ENCODE data around the gene FLOT2. TPM values are rescaled to one million over a fixed set of nuclear protein-coding genes. Genes with fewer than 3 reads are reported as not detected.
"Not testable (repeated sequence)": the region's sequence is repeated elsewhere in the genome, so short reads cannot be mapped to it uniquely, and the experiment has no call there.

The FLOT2 gene
- polyA plus RNA-seq, 4 donors: 80.8 to 98.4 (median 86.5) TPM

DNA sequence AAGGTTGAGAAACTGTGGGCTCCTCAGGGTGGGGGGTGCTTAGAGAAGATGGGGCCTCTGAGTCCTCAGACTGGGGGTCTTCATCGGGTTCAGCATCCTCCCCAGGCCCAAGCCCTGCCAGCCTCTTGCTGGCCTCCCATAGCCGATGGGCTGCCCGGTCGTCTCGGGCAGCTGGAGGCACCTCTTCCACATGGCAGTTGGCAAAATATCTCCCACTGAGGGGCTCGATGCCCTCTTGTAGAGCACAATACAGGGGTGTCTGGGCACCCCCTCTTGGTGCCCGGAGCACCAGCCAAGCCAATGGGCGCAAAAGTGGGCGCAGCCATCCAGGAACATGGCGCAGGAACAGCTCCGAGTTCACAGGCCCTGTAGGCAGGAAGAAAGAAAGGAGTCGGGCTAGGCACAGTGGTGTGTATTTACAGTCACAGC, 1.0 kb upstream of the FLOT2 start:
- DNase-seq (ENCODE audit: low read depth in 4 of 4, low spot score in 3 of 4): no peak

DNA sequence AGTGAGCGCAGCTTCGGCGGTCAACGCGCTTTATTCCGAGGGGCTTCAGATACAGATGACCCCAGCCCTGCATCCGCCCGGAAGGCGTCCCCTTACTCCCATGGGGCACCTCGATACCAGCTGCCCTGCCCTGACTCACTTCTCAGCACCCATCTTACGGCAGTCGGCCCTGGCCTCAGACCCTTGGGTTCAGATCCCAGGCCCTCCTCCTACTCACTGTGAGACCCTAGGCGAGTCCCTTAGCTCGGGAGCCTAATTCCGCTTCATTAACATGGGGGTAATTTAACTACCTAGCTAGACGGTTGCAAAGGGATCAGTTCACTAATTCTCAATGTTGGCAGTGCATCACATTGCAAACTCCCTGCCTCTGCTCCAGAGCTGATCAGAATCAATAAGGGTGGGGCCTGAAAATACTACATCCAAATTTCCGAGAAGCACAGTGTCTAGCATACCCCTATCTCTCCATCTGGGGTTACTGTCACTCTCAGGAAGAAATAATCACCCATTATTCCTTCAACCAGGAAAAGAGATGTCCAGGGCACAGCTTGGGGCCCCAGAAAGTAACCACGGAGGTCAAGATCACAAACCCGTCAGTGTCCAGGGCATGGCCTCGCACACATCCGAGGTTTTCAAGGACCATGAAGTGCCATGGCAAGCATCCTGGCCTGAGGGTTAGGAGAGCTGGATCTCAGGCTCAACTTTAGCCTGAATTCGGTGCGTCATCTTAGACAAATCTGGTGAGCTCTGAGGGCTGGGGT, 415 bp upstream of the FLOT2 start:
- DNase-seq (ENCODE audit: low read depth in 4 of 4, low spot score in 3 of 4): no peak

- DNase-seq (ENCODE audit: low read depth in 4 of 4, low spot score in 3 of 4): no peak
Measured at GRCh38 chr17:28896491-28896883, 1.0 kb downstream of the FLOT2 start.

DNA sequence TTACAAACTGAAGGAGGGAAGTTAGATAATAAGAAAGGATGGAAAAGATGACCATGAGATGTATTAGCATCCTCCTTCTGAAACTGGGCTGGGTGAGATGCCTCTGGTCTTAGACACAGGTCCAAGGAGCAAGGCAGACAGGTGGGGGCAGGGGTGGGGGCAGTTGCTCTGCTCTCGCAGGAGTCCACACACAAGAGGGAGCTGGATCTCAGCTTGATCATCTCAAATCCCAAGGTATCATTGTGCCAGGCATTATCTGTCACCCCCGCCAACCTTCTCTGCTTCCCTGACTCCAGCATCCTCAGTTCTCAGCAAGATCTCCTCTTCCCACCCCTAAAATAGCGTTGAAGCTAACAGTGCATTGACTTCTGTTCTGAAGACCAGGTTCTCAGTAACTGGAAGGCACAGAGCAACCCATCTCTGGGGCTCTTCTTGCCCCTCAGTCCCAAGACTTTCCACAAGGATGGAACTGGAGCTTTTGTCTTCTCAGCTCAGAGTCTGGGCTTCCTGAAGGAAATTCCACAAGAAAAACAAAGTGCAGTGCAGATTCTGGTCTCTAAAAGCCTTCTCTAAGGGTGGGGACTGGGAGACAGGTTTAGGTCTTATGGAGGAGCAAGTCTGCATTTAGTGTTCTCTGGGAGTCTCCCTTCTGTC, 1.6 kb downstream of the FLOT2 start:
- no peak for DNase-seq (ENCODE audit: low read depth in 4 of 4, low spot score in 3 of 4)

GRCh38 chr17:28893248-28894183, 4.0 kb downstream of the FLOT2 start:
- DNase-seq (ENCODE audit: low read depth in 4 of 4, low spot score in 3 of 4): not testable (repeated sequence)

DNA sequence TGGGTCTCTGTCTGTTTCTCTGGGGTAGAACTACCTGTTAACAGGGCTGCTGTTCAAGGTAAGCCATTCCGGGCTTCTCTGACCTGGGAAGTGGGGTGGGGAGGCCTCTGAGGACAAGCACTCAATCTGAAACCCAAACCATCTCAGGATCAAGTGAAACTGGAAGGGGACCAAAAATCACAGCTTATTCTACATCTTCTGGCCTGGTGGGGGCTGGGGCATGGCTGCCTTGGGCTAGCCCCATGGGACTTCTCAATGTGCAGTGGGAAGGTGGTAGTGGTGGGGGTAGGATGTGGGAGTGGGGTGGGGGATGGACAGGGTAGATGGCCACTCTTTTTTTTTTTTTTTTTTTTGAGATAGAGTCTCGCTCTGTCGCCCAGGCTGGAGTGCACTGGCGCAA, 5.5 kb downstream of the FLOT2 start:
- no peak for DNase-seq (ENCODE audit: low read depth in 4 of 4, low spot score in 3 of 4)

DNA sequence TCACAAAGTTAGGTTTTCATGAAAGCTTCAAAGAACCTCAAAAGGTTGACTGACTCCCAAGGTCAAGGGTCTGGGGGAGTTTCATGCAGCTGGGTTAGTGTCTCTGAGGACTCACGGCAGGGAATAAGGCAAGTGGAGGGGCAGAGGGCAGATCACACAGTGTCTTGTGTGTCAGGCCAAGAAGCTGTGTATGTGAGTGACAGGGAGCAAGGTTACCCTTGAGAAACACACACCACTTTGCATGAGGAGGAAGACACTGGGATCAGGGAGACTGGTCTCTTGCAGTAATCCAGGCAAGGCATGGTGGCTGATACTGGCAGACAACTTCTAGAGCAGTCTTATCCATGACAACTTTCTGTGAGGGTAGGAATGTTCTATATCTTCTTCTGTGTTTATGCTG, 6.3 kb downstream of the FLOT2 start:
- no peak for DNase-seq (ENCODE audit: low read depth in 4 of 4, low spot score in 3 of 4)

- no peak for DNase-seq (ENCODE audit: low read depth in 4 of 4, low spot score in 3 of 4)
Measured at GRCh38 chr17:28889996-28890395, 7.5 kb downstream of the FLOT2 start.

- DNase-seq (ENCODE audit: low read depth in 4 of 4, low spot score in 3 of 4): no peak
Measured at GRCh38 chr17:28888832-28889231, 8.7 kb downstream of the FLOT2 start.

DNA sequence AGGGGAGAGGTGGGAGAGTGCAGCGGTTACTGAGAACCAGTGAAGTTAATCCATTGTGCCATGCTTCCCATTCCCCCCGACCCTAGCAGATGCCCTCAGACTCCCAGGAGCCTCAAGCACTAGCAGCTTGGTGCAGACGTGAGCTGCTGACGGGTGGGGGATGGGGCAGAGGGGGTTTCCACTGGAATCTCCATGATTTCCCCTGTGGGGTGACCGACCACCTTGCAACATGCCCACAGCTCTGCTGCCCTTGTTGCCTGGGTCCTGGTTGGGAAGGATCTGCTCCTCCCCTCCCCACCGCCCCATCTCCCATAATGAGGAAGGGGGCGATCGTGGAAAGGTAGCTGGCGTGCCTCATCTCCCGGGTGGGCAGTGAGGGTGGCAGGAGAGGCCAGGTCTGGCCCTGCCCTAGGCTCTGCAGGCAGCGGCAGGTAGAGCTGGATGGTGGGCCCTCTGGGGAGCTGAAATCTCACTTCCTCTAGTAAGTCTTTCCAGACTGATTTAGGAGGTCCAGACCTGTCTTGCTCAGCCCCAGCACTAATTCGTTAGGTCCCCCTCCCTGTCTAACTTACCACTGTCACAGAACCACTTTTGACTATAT, 9.6 kb downstream of the FLOT2 start:
- no peak for DNase-seq (ENCODE audit: low read depth in 4 of 4, low spot score in 3 of 4)

GRCh38 chr17:28885951-28886350, 11.6 kb downstream of the FLOT2 start:
- no peak for DNase-seq (ENCODE audit: low read depth in 4 of 4, low spot score in 3 of 4)

GRCh38 chr17:28885363-28885762, 12.2 kb downstream of the FLOT2 start:
- no peak for DNase-seq (ENCODE audit: low read depth in 4 of 4, low spot score in 3 of 4)

GRCh38 chr17:28883967-28884702, 13.4 kb downstream of the FLOT2 start:
- no peak for DNase-seq (ENCODE audit: low read depth in 4 of 4, low spot score in 3 of 4)

GRCh38 chr17:28882154-28882895, 15.2 kb downstream of the FLOT2 start:
- no peak for DNase-seq (ENCODE audit: low read depth in 4 of 4, low spot score in 3 of 4)

DNA sequence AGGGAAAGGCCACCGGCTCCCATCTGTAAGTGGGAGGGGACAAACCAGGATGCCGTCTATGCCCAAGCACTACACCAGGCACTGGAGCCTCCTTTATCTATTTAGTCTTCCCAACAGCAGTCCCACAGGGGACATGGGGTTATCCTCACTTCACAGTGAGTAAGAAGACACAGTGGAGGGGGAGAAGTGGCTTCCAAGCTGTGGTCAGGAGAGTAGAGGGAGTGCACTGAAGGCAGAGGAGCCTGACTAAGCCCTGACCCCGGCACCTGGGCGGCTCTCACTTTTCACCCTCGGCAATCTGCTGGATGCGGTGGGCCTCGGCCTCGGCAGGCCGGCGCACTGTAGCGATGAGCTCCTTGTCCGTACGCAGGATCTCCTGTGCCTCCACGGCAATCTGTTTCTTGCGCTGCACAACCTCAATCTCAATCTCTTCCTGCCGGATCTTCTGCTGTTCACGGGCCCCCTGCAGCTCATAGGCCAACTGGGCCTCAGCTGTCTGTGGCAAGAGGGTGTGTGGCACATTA, 15.9 kb downstream of the FLOT2 start:
- DNase-seq (ENCODE audit: low read depth in 4 of 4, low spot score in 3 of 4): no peak

- DNase-seq (ENCODE audit: low read depth in 4 of 4, low spot score in 3 of 4): no peak
Measured at GRCh38 chr17:28880572-28880945, 17.0 kb downstream of the FLOT2 start.

DNA sequence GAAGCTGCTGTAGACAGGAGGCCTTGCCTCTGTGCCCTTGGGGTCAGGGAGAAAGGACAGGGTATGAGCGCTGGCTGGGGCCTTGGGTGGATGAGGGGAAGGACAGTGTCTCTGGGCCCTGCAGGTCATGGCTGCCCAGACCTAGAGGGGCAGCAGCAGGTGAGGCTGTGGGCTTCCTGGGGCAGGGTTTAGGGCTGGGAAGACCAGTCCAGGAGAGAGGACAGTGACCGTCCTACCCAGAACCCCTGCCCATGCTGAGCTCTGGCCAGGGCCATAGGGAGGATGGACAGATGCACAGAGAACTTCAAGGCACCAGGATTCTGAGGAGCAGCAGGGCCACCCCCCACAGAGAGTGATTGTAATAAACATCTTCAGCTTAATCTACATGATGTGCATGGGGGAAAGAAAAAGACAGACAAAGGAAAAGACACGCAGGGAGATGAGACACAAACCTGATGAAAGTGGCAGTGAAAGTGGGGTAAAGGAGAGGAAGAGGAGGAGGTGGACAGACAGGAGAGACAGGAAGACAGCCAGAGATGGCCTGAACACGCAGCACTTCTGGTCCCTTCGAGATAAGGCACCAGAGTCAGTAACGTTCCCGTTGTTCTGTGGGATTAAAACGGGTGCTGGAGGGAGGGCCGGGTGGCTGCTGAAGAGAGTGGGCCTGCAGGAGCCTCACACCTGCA, 17.5 kb downstream of the FLOT2 start:
- no peak for DNase-seq (ENCODE audit: low read depth in 4 of 4, low spot score in 3 of 4)

GRCh38 chr17:28878981-28879380, 18.6 kb downstream of the FLOT2 start:
- DNase-seq (ENCODE audit: low read depth in 4 of 4, low spot score in 3 of 4): no peak

Data from right renal pelvis (tissue), 4 donors.